ENCODE measurements around the gene PLA2G15.

PLA2G15 gene

DNA sequence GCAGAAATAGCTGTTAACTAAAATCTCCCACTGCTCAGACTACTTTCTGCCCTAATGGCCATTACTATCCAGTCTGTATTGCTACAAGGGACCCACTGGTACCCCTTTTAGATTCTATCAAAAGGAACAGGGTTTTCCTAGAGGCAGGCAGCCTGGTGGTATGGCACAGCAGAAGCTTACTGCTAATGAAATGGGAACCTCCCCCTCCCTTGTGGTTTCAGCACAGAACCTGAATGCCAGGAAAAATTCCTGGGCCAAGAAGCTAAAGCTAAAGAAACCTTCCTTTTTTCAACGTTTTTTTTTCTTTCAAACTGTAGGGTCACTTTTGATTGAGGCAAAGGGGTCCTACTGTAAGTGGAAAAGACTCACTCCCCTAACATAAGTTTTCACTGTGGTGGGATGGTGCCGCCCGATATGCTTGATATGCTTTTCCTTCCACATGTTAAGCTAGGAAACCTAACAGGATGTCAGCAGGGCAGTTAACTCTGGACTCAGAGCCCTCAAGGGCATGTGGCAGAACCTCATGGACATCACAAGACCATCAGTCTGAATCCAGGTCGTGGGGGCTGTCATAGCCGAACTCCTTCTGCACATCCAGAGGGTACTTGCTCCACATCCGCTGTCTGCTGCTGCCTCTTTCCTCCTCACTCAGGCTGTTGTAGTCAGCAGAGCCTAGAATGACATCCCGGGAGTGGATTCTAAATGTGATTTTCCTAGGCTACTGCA lies 55.7 kb downstream of the PLA2G15 start:
- ChIA-PET CTCF (interaction anchor here (0.7 to 0.8 kb wide), 2 partner anchors 37 to 39 kb away, joined by 3 to 4 read pairs; partner anchors contain the start of gene SLC7A6), POLR2A (ENCODE audit: low non-redundant PET) (no interaction called here)
- TF ChIP-seq, protein P1, sequence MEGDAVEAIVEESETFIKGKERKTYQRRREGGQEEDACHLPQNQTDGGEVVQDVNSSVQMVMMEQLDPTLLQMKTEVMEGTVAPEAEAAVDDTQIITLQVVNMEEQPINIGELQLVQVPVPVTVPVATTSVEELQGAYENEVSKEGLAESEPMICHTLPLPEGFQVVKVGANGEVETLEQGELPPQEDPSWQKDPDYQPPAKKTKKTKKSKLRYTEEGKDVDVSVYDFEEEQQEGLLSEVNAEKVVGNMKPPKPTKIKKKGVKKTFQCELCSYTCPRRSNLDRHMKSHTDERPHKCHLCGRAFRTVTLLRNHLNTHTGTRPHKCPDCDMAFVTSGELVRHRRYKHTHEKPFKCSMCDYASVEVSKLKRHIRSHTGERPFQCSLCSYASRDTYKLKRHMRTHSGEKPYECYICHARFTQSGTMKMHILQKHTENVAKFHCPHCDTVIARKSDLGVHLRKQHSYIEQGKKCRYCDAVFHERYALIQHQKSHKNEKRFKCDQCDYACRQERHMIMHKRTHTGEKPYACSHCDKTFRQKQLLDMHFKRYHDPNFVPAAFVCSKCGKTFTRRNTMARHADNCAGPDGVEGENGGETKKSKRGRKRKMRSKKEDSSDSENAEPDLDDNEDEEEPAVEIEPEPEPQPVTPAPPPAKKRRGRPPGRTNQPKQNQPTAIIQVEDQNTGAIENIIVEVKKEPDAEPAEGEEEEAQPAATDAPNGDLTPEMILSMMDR (conservative IDR thresholded peaks at IDR 0.05; ENCODE audit: low read depth) = no peak
- peak overlapping the region; percentile 51 for H3K27ac ChIP-seq
- no peak for DNase-seq (ENCODE audit: low spot score)

DNA sequence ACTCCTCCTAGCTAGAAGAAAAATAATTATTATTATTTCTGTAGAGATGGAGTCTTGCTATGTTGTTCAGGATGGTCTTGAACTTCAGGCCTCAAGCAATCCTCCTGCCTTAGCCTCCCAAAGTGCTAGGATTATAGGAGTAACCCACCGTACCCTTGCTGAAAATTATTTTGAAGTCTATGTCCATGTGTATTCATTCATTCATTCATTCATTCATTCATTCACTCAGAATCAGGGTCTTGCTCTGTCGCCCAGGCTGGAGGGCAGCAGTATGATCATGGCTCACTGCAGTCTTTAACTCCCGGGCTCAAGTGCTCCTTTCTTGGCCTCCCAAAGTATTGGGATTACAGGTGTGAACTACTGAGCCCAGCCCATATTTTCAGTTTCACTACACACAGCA lies 61.5 kb downstream of the PLA2G15 start:
- no peak for DNase-seq (ENCODE audit: low spot score)
- CTCF ChIA-PET = no interaction called here

DNA sequence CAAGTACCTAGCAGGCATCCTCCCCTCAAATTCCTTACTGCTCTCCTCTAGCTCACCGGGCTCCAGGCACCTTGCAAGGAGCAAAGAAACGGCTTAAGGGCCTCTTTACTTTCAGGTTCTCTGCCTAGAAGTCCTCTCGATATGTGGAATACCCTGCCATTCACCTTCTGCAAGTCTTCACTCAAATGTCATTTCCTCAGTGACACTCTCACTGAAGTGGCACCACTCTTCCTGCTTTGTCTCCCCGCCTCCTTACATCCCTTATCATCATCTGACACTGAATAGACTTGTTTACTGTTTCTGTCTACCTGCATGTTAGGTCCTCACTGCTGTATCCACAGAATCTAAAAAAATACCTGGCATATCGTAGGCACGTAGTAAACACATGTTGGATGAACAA lies 64.6 kb downstream of the PLA2G15 start:
- H3K27ac ChIP-seq = peak overlapping the region; percentile 82
- ChIA-PET CTCF (interaction anchor here (0.7 kb wide), 1 partner anchor 46 kb away, joined by 3 read pairs; no protein-coding TSS in a partner anchor), POLR2A (ENCODE audit: low non-redundant PET) (interaction anchor here (1.1 kb wide), 1 partner anchor 37 kb away, joined by 3 read pairs; no protein-coding TSS in a partner anchor)
- no peak for DNase-seq (ENCODE audit: low spot score)
- TF ChIP-seq, protein P1 (conservative IDR thresholded peaks at IDR 0.05; ENCODE audit: low read depth) = no peak

More for the DNA sequence above, 61.5 kb downstream of the PLA2G15 start:
- TF ChIP-seq, protein P1 (conservative IDR thresholded peaks at IDR 0.05; ENCODE audit: low read depth) = no peak
- no peak overlapping the region for H3K27ac ChIP-seq
- POLR2A ChIA-PET (ENCODE audit: low non-redundant PET) = interaction anchor here (0.6 kb wide), 1 partner anchor 313 kb away, joined by 7 read pairs; no protein-coding TSS in a partner anchor

DNA sequence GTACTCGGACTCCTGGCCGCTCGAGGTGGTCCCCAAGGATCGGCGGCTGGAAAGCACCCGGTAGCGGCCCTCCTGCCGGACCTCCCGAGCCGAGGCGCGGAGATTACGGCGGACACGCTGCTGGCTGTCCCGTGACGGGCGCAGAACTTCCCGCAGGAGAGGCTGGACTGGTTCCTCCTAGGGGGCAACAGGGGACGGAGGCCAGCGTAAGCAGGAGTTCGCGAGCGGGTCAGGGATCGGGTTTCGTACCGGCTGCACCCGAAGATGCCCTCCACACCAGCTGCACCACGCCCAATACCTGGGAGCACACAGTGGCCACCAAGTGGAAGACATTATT lies 65.2 kb downstream of the PLA2G15 start:
- CTCF ChIA-PET = interaction anchor here (0.6 to 1.2 kb wide), 5 partner anchors 11 to 172 kb away, joined by 3 to 5 read pairs (median 3); no protein-coding TSS in a partner anchor
- H3K27ac ChIP-seq = peak overlapping the region; percentile 82
- DNase-seq (ENCODE audit: low spot score) = no peak
- TF ChIP-seq, protein P1 (conservative IDR thresholded peaks at IDR 0.05; ENCODE audit: low read depth) = no peak
- POLR2A ChIA-PET (ENCODE audit: low non-redundant PET) = interaction anchor here (0.6 to 1.2 kb wide), 4 partner anchors 11 to 73 kb away, joined by 3 to 9 read pairs (median 4); no protein-coding TSS in a partner anchor
